WTC11 (cell line): ENCODE measurements around the gene GORAB. TPM values are rescaled to one million over a fixed set of nuclear protein-coding genes. Genes with fewer than 3 reads are reported as not detected.
A peak's percentile ranks its signal among the peaks of the same experiment; 100 is the strongest.

Experiments
- ATAC-seq: fragments of 200-7000 bp; cut with Tn5 transposase; 2 replicates; pipeline ENCODE4 v1.10.0; 2021; ENCODE audit warnings: mild to moderate bottlenecking, moderate library complexity
- CTCF ChIA-PET: fragments of 300-600 bp; sonication (Branson Sonifier 250); formaldehyde crosslinking; loops from one replicate; lab custom pipeline; 2021; ENCODE audit warnings: antibody characterized with exemption; lab: Charles Lee
- POLR2A ChIA-PET: fragments of 350-600 bp; sonication (Branson Sonifier 250); formaldehyde crosslinking; loops from one replicate; lab custom pipeline; 2021; ENCODE audit warnings: antibody characterized with exemption; lab: Charles Lee
- DNase-seq: peaks from one replicate; pipeline ENCODE4 v3.0.0; 2021; ENCODE audit warnings: low spot score
- H3K27ac Mint-ChIP-seq: 2 replicates; pipeline ENCODE4 v1.8.0; 2021; ENCODE audit warnings: mixed read lengths
- H3K27me3 Mint-ChIP-seq: 2 replicates; pipeline ENCODE4 v1.8.0; 2021; ENCODE audit warnings: low read depth, mild to moderate bottlenecking, moderate library complexity, mixed read lengths
- H3K36me3 Mint-ChIP-seq: 2 replicates; pipeline ENCODE4 v1.8.0; 2021; ENCODE audit warnings: mixed read lengths
- H3K4me1 Mint-ChIP-seq: 2 replicates; pipeline ENCODE4 v1.8.0; 2022; ENCODE audit warnings: mixed read lengths
- H3K4me3 Mint-ChIP-seq: 2 replicates; pipeline ENCODE4 v1.8.0; 2021; ENCODE audit warnings: mild to moderate bottlenecking, moderate library complexity, mixed read lengths
- H3K9me3 Mint-ChIP-seq: 2 replicates; pipeline ENCODE4 v1.8.0; 2021; ENCODE audit warnings: mixed read lengths
- ATF1 ChIP-seq: sonication (generic); formaldehyde crosslinking; IDR thresholded peaks from 2 replicates; pipeline ENCODE4 v1.8.1; 2023; ENCODE audit warnings: mild to moderate bottlenecking, moderate library complexity, missing genetic modification reagents
- FOXP4 ChIP-seq: sonication (generic); formaldehyde crosslinking; IDR thresholded peaks from 2 replicates; pipeline ENCODE4 v1.8.0; 2022; ENCODE audit warnings: mild to moderate bottlenecking, missing genetic modification reagents
- HMGXB4 ChIP-seq: sonication (generic); formaldehyde crosslinking; IDR thresholded peaks from 2 replicates; pipeline ENCODE4 v1.8.1; 2023; ENCODE audit warnings: mild to moderate bottlenecking, moderate library complexity, missing genetic modification reagents
- JAZF1 ChIP-seq: fragments of 250-450 bp; sonication (Bioruptor Pico); IDR thresholded peaks from 2 replicates; pipeline ENCODE4 v1.9.0; 2021; ENCODE audit warnings: moderate library complexity, mild to moderate bottlenecking, inconsistent platforms
- KAT7 ChIP-seq: sonication (generic); formaldehyde crosslinking; IDR thresholded peaks from 2 replicates; pipeline ENCODE4 v1.8.1; 2023; ENCODE audit warnings: missing genetic modification reagents, mild to moderate bottlenecking, borderline replicate concordance
- NR3C1 ChIP-seq: sonication (generic); formaldehyde crosslinking; conservative IDR thresholded peaks from 2 replicates; pipeline ENCODE4 v1.8.1; 2023; ENCODE audit warnings: low read depth, mild to moderate bottlenecking, missing genetic modification reagents
- OVOL2 ChIP-seq: fragments of 250-450 bp; sonication (Bioruptor Pico); IDR thresholded peaks from 2 replicates; pipeline ENCODE4 v1.9.0; 2021; ENCODE audit warnings: mild to moderate bottlenecking, borderline replicate concordance
- SMAD4 ChIP-seq: sonication (generic); formaldehyde crosslinking; IDR thresholded peaks from 2 replicates; pipeline ENCODE4 v1.8.0; 2022; ENCODE audit warnings: mild to moderate bottlenecking, missing genetic modification reagents
- TP53 ChIP-seq: sonication (generic); formaldehyde crosslinking; IDR thresholded peaks from 2 replicates; pipeline ENCODE4 v1.8.1; 2023; ENCODE audit warnings: mild to moderate bottlenecking, missing genetic modification reagents
- USF2 ChIP-seq: sonication (generic); formaldehyde crosslinking; IDR thresholded peaks from 2 replicates; pipeline ENCODE4 v1.8.1; 2023; ENCODE audit warnings: mild to moderate bottlenecking, missing genetic modification reagents, moderate library complexity
- ZNF263 ChIP-seq: sonication (generic); formaldehyde crosslinking; IDR thresholded peaks from 2 replicates; pipeline ENCODE4 v1.8.1; 2022; ENCODE audit warnings: low read depth, mild to moderate bottlenecking, moderate library complexity, missing genetic modification reagents
- ZNF416 ChIP-seq: fragments of 250-450 bp; sonication (Bioruptor Pico); IDR thresholded peaks from 2 replicates; pipeline ENCODE4 v1.9.0; 2021; ENCODE audit warnings: mild to moderate bottlenecking, inconsistent platforms
- ZNF671 ChIP-seq: fragments of 250-450 bp; sonication (Bioruptor Pico); IDR thresholded peaks from 2 replicates; pipeline ENCODE4 v1.8.0; 2021; ENCODE audit warnings: mild to moderate bottlenecking
- total RNA-seq: library from RNA; stranded (reverse); gene quantifications from 3 replicates; pipeline ENCODE4 v1.2.3, GENCODE V29; 2021
- TF ChIP-seq, protein P1 (sequence below): sonication (generic); formaldehyde crosslinking; IDR thresholded peaks from 2 replicates; pipeline ENCODE4 v1.8.1; 2022; ENCODE audit warnings: low read depth, mild to moderate bottlenecking, moderate library complexity, missing genetic modification reagents, borderline replicate concordance
- TF ChIP-seq, protein P2 (sequence below): sonication (generic); formaldehyde crosslinking; conservative IDR thresholded peaks from 2 replicates; pipeline ENCODE4 v1.8.1; 2023; ENCODE audit warnings: mild to moderate bottlenecking, low read depth, missing genetic modification reagents, moderate library complexity
- TF ChIP-seq, protein P3 (sequence below): sonication (generic); formaldehyde crosslinking; IDR thresholded peaks from 2 replicates; pipeline ENCODE4 v1.8.1; 2022; ENCODE audit warnings: low read depth, missing genetic modification reagents, borderline replicate concordance
- TF ChIP-seq, protein P4 (sequence below): sonication (generic); formaldehyde crosslinking; IDR thresholded peaks from 2 replicates; pipeline ENCODE4 v1.8.0; 2023; ENCODE audit warnings: missing genetic modification reagents, mild to moderate bottlenecking, borderline replicate concordance

The GORAB gene
- total RNA-seq, 1 experiment from 2014 or later, result 9.1 TPM

DNA sequence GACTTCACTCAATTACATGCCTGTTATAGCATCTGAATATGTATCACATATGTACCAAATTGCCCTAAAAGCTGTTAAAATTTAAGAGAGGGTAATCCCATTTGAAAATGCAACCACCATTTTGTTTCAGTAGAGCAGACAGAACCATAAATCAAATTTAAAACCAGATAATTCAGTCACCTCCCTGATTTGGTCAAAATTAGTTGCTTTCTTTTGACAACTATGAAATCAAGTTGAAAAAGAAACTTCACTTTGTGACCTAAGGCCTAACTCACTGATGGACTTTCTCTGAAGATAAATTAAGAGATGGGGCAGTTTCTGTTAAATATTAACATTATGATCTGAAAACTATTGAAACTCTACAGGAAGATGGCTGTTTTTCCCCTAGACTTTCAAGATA is 6.7 kb downstream of the GORAB start:
- peaks cover 49% of the 10 kb centered on the region for H3K36me3 Mint-ChIP-seq
- no peak overlapping the region for H3K27ac Mint-ChIP-seq
- CTCF ChIA-PET, result no interaction called here

GRCh38 chr1:170539154-170539553 is 7.2 kb downstream of the GORAB start:
- POLR2A ChIA-PET, result no interaction called here
- CTCF ChIA-PET, result no interaction called here
- Mint-ChIP-seq H3K4me1 (no peaks in the 10 kb centered on the region), H3K27me3 (no peaks in the 10 kb centered on the region), H3K9me3 (no peaks in the 10 kb centered on the region), H3K36me3 (peaks cover 54% of the 10 kb centered on the region), H3K4me3 (no peak overlapping the region), H3K27ac (0 out of 2 replicates have a peak overlapping the region, but pooled peaks have one; percentile 36)
- ATAC-seq, result no peak
- DNase-seq, result no peak
- TF ChIP-seq HMGXB4 (CRISPR knock-in tag) (no peak), KAT7 (CRISPR knock-in tag) (no peak), ATF1 (CRISPR knock-in tag) (no peak), TP53 (CRISPR knock-in tag) (no peak), SMAD4 (CRISPR knock-in tag) (no peak), NR3C1 (CRISPR knock-in tag) (no peak), FOXP4 (CRISPR knock-in tag) (no peak)

More for the DNA sequence above, 6.7 kb downstream of the GORAB start:
- H3K4me1 Mint-ChIP-seq, result no peaks in the 10 kb centered on the region
- H3K4me3 Mint-ChIP-seq, result no peak overlapping the region
- no peak for ATAC-seq
- no peaks in the 10 kb centered on the region for H3K27me3 Mint-ChIP-seq
- H3K9me3 Mint-ChIP-seq, result no peaks in the 10 kb centered on the region
- TF ChIP-seq, protein P1, sequence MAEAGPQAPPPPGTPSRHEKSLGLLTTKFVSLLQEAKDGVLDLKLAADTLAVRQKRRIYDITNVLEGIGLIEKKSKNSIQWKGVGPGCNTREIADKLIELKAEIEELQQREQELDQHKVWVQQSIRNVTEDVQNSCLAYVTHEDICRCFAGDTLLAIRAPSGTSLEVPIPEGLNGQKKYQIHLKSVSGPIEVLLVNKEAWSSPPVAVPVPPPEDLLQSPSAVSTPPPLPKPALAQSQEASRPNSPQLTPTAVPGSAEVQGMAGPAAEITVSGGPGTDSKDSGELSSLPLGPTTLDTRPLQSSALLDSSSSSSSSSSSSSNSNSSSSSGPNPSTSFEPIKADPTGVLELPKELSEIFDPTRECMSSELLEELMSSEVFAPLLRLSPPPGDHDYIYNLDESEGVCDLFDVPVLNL (CRISPR knock-in tag), result no peak
- TF ChIP-seq JAZF1 (CRISPR knock-in tag), result no peak
- TF ChIP-seq ZNF671 (CRISPR knock-in tag), result no peak
- TF ChIP-seq, protein P2, sequence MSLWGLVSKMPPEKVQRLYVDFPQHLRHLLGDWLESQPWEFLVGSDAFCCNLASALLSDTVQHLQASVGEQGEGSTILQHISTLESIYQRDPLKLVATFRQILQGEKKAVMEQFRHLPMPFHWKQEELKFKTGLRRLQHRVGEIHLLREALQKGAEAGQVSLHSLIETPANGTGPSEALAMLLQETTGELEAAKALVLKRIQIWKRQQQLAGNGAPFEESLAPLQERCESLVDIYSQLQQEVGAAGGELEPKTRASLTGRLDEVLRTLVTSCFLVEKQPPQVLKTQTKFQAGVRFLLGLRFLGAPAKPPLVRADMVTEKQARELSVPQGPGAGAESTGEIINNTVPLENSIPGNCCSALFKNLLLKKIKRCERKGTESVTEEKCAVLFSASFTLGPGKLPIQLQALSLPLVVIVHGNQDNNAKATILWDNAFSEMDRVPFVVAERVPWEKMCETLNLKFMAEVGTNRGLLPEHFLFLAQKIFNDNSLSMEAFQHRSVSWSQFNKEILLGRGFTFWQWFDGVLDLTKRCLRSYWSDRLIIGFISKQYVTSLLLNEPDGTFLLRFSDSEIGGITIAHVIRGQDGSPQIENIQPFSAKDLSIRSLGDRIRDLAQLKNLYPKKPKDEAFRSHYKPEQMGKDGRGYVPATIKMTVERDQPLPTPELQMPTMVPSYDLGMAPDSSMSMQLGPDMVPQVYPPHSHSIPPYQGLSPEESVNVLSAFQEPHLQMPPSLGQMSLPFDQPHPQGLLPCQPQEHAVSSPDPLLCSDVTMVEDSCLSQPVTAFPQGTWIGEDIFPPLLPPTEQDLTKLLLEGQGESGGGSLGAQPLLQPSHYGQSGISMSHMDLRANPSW (CRISPR knock-in tag), result no peak
- TF ChIP-seq, protein P3, sequence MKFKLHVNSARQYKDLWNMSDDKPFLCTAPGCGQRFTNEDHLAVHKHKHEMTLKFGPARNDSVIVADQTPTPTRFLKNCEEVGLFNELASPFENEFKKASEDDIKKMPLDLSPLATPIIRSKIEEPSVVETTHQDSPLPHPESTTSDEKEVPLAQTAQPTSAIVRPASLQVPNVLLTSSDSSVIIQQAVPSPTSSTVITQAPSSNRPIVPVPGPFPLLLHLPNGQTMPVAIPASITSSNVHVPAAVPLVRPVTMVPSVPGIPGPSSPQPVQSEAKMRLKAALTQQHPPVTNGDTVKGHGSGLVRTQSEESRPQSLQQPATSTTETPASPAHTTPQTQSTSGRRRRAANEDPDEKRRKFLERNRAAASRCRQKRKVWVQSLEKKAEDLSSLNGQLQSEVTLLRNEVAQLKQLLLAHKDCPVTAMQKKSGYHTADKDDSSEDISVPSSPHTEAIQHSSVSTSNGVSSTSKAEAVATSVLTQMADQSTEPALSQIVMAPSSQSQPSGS, result no peak
- no peak for TF ChIP-seq USF2 (CRISPR knock-in tag)
- TF ChIP-seq, protein P4, sequence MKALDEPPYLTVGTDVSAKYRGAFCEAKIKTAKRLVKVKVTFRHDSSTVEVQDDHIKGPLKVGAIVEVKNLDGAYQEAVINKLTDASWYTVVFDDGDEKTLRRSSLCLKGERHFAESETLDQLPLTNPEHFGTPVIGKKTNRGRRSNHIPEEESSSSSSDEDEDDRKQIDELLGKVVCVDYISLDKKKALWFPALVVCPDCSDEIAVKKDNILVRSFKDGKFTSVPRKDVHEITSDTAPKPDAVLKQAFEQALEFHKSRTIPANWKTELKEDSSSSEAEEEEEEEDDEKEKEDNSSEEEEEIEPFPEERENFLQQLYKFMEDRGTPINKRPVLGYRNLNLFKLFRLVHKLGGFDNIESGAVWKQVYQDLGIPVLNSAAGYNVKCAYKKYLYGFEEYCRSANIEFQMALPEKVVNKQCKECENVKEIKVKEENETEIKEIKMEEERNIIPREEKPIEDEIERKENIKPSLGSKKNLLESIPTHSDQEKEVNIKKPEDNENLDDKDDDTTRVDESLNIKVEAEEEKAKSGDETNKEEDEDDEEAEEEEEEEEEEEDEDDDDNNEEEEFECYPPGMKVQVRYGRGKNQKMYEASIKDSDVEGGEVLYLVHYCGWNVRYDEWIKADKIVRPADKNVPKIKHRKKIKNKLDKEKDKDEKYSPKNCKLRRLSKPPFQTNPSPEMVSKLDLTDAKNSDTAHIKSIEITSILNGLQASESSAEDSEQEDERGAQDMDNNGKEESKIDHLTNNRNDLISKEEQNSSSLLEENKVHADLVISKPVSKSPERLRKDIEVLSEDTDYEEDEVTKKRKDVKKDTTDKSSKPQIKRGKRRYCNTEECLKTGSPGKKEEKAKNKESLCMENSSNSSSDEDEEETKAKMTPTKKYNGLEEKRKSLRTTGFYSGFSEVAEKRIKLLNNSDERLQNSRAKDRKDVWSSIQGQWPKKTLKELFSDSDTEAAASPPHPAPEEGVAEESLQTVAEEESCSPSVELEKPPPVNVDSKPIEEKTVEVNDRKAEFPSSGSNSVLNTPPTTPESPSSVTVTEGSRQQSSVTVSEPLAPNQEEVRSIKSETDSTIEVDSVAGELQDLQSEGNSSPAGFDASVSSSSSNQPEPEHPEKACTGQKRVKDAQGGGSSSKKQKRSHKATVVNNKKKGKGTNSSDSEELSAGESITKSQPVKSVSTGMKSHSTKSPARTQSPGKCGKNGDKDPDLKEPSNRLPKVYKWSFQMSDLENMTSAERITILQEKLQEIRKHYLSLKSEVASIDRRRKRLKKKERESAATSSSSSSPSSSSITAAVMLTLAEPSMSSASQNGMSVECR (CRISPR knock-in tag), result no peak
- TF ChIP-seq ZNF263 (CRISPR knock-in tag), result no peak
- no peak for TF ChIP-seq OVOL2 (CRISPR knock-in tag)
- TF ChIP-seq ZNF416 (CRISPR knock-in tag), result no peak
- TF ChIP-seq, all 79 proteins: peak for 0
- POLR2A ChIA-PET, result no interaction called here
- no peak for DNase-seq
